ENCODE results near the gene PPP1R27. TPM values are rescaled to one million over a fixed set of nuclear protein-coding genes. Genes with fewer than 3 reads are reported as not detected.
A peak's percentile ranks its signal among the peaks of the same experiment; 100 is the strongest.

PPP1R27 gene
- polyA plus RNA-seq, 1 donor (not counting 4 experiments of a cell fraction or from before 2014, with no cell fraction given): 0.12 TPM

DNA sequence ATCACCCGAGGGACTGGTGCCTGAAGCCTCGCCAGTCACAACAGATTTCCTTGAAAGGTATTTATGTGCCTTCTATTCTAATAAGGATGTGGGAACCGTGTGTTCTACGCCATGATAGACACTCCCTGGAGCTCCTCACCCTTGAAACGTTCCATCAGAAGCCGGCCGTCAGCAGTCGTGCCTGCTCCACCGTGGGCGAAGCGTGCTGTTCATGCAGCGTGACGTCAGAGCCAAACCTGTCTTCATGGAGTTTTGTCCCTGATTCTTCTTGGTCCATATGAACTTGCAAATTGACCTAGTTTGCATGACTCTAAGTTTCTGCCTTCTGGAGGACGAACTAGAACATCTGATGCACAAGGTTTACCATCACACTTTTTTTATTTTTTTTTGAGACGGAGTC, 4.5 kb upstream of the PPP1R27 start:
- Histone ChIP-seq H3K4me2 (ENCODE audit: control insufficient read depth, extremely low read depth, insufficient read depth, low read depth, low read length) (no peak overlapping the region), H3K9ac (ENCODE audit: control insufficient read depth, extremely low read depth, insufficient read depth, low read length) (no peak overlapping the region), H3K9me3 (ENCODE audit: control insufficient read depth, low read depth, low read length) (no peaks in the 10 kb centered on the region), H3K79me2 (ENCODE audit: control insufficient read depth, insufficient read depth, low read length) (no peaks in the 10 kb centered on the region), H3K27me3 (ENCODE audit: control insufficient read depth, extremely low read depth, insufficient read depth, low read length) (no peaks in the 10 kb centered on the region), H3K9me1 (ENCODE audit: control insufficient read depth, extremely low read depth, insufficient read depth, low read length) (no peaks in the 10 kb centered on the region), H3K36me3 (ENCODE audit: control insufficient read depth in 2 of 2, extremely low read depth in 1 of 2, insufficient read depth in 2 of 2, low read length in 2 of 2) (peaks cover 12 to 22% of the 10 kb centered on the region in 2 experiments), H3K4me3 (ENCODE audit: control insufficient read depth in 2 of 3, extremely low read depth in 1 of 3, insufficient read depth in 2 of 3, low read depth in 1 of 3, low read length in 3 of 3) (no peak overlapping the region), H3K27ac (ENCODE audit: control insufficient read depth, insufficient read depth, low read length) (no peak overlapping the region), H3K4me1 (ENCODE audit: control insufficient read depth, extremely low read depth, insufficient read depth, low read length) (peaks cover 36% of the 10 kb centered on the region), H2AFZ (ENCODE audit: control insufficient read depth, low read length) (peak overlapping the region; percentile 16), H4K20me1 (ENCODE audit: control insufficient read depth, extremely low read depth, insufficient read depth, low read length) (no peaks in the 10 kb centered on the region)
- FAIRE-seq (no peak), DNase-seq (ENCODE audit: low read depth, low spot score) (no peak)
- no peak for TF ChIP-seq EZH2 (IDR thresholded peaks at IDR 0.05; ENCODE audit: low read length)
- TF ChIP-seq, protein P1, sequence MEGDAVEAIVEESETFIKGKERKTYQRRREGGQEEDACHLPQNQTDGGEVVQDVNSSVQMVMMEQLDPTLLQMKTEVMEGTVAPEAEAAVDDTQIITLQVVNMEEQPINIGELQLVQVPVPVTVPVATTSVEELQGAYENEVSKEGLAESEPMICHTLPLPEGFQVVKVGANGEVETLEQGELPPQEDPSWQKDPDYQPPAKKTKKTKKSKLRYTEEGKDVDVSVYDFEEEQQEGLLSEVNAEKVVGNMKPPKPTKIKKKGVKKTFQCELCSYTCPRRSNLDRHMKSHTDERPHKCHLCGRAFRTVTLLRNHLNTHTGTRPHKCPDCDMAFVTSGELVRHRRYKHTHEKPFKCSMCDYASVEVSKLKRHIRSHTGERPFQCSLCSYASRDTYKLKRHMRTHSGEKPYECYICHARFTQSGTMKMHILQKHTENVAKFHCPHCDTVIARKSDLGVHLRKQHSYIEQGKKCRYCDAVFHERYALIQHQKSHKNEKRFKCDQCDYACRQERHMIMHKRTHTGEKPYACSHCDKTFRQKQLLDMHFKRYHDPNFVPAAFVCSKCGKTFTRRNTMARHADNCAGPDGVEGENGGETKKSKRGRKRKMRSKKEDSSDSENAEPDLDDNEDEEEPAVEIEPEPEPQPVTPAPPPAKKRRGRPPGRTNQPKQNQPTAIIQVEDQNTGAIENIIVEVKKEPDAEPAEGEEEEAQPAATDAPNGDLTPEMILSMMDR (optimal IDR thresholded peaks at IDR 0.05 in 1 of 3, IDR thresholded peaks at IDR 0.05 in 1 of 3, conservative IDR thresholded peaks at IDR 0.05 in 1 of 3; ENCODE audit: extremely low read depth in 1 of 3, insufficient read depth in 2 of 3, low read length in 3 of 3): no peak
- dilution Hi-C loops (cut with MboI; ENCODE audit: extremely low pct_ligation_motif_present, low sequenced_read_pairs): no loop called here

DNA sequence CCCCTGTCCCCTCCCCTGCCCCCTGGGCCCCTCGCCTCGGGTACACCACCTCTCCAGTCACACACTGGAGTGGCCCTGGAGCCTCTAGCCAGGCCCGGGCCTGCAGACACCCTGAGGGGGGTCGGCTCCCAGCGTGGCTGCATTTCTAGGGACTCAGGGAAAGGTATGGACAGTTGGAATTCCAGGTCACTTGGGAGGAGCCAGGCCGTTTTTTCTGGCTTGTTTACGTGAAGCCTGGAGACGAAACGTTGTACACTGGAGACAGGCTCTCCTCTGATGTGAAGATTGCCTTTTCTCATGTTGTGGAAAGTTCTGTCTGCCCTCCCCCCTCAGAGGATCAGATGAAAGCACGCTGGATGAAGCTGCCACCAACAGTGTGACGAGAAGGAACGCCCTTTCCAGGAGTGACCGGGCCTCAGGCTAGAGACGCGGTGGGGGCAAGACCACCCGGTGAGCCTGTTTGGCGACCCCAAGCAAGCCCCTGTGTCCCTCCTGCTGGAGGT, 4.0 kb upstream of the PPP1R27 start:
- TF ChIP-seq, protein P1 (optimal IDR thresholded peaks at IDR 0.05 in 1 of 3, IDR thresholded peaks at IDR 0.05 in 1 of 3, conservative IDR thresholded peaks at IDR 0.05 in 1 of 3; ENCODE audit: extremely low read depth in 1 of 3, insufficient read depth in 2 of 3, low read length in 3 of 3): no peak
- FAIRE-seq (no peak), DNase-seq (ENCODE audit: low read depth, low spot score) (no peak)
- Histone ChIP-seq H3K9ac (ENCODE audit: control insufficient read depth, extremely low read depth, insufficient read depth, low read length) (no peak overlapping the region), H3K27me3 (ENCODE audit: control insufficient read depth, extremely low read depth, insufficient read depth, low read length) (no peaks in the 10 kb centered on the region), H3K9me1 (ENCODE audit: control insufficient read depth, extremely low read depth, insufficient read depth, low read length) (no peaks in the 10 kb centered on the region), H3K36me3 (ENCODE audit: control insufficient read depth in 2 of 2, extremely low read depth in 1 of 2, insufficient read depth in 2 of 2, low read length in 2 of 2) (peaks cover 9 to 17% of the 10 kb centered on the region in 2 experiments), H3K4me1 (ENCODE audit: control insufficient read depth, extremely low read depth, insufficient read depth, low read length) (peaks cover 37% of the 10 kb centered on the region), H2AFZ (ENCODE audit: control insufficient read depth, low read length) (no peak overlapping the region), H3K4me2 (ENCODE audit: control insufficient read depth, extremely low read depth, insufficient read depth, low read depth, low read length) (no peak overlapping the region), H3K27ac (ENCODE audit: control insufficient read depth, insufficient read depth, low read length) (no peak overlapping the region), H4K20me1 (ENCODE audit: control insufficient read depth, extremely low read depth, insufficient read depth, low read length) (no peaks in the 10 kb centered on the region), H3K79me2 (ENCODE audit: control insufficient read depth, insufficient read depth, low read length) (no peaks in the 10 kb centered on the region), H3K4me3 (ENCODE audit: control insufficient read depth in 2 of 3, extremely low read depth in 1 of 3, insufficient read depth in 2 of 3, low read depth in 1 of 3, low read length in 3 of 3) (no peak overlapping the region), H3K9me3 (ENCODE audit: control insufficient read depth, low read depth, low read length) (no peaks in the 10 kb centered on the region)
- dilution Hi-C loops (cut with MboI; ENCODE audit: extremely low pct_ligation_motif_present, low sequenced_read_pairs): no loop called here

All from keratinocyte (primary cell).